ENCODE data around the gene ETS1. TPM values are rescaled to one million over a fixed set of nuclear protein-coding genes. Genes with fewer than 3 reads are reported as not detected.

Gene ETS1
- total RNA-seq, 1 donor from 2014 or later, result 0.54 TPM

GRCh38 chr11:128465946-128466705 lies 121.2 kb downstream of the ETS1 start:
- Histone ChIP-seq H4K20me1 (ENCODE audit: low read depth) (no peaks in the 10 kb centered on the region), H3K4me1 (peaks cover 9% of the 10 kb centered on the region), H3K4me3 (no peak overlapping the region), H3K79me2 (ENCODE audit: low read depth) (no peaks in the 10 kb centered on the region), H3F3A (ENCODE audit: low read depth) (no peaks in the 10 kb centered on the region), H3K27ac (no peak overlapping the region), H3K9ac (no peak overlapping the region), H2AFZ (replicated peaks) (no peak overlapping the region), H3K4me2 (no peak overlapping the region), H3K9me3 (ENCODE audit: low read depth) (no peaks in the 10 kb centered on the region), H3K36me3 (no peaks in the 10 kb centered on the region), H3K27me3 (no peaks in the 10 kb centered on the region)
- H3K36me3 Mint-ChIP-seq, result peaks cover 4% of the 10 kb centered on the region
- no peak overlapping the region for H3K27ac Mint-ChIP-seq
- H3K4me3 Mint-ChIP-seq, result no peak overlapping the region
- peaks cover 13% of the 10 kb centered on the region for H3K4me1 Mint-ChIP-seq
- no peak for DNase-seq (ENCODE audit: low spot score)
- no peaks in the 10 kb centered on the region for H3K9me3 Mint-ChIP-seq
- H3K27me3 Mint-ChIP-seq (ENCODE audit: insufficient read depth, low read depth), result no peaks in the 10 kb centered on the region
- no peak for TF ChIP-seq EZH2 (IDR thresholded peaks at IDR 0.05)
- TF ChIP-seq CTCF (IDR thresholded peaks at IDR 0.05), result no peak
- no peak for TF ChIP-seq EZH2phosphoT487 (IDR thresholded peaks at IDR 0.05)

DNA sequence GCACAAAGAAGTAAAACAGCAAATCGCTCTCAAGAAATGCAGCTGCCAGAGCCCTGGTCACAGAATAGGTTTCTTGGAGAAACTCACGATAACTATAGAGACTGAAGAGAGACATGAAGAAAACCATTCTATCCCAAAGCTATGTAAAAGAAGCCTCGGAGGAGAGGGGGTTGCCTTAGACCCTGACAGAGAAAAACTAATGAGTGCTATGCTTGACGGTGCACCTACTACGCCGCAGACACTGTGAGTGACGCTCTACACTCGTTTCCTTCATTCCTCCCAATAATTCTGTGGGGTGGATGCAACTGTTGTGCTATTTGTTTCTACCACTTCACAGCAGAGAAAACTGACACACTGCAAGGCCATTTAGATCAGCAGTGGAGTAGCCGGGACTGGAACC lies 121.8 kb downstream of the ETS1 start:
- Mint-ChIP-seq H3K36me3 (peaks cover 4% of the 10 kb centered on the region), H3K4me1 (peaks cover 13% of the 10 kb centered on the region), H3K4me3 (no peak overlapping the region), H3K27ac (no peak overlapping the region), H3K9me3 (no peaks in the 10 kb centered on the region), H3K27me3 (ENCODE audit: insufficient read depth, low read depth) (no peaks in the 10 kb centered on the region)
- no peaks in the 10 kb centered on the region for H3K27me3 ChIP-seq
- H3K9ac ChIP-seq, result no peak overlapping the region
- no peaks in the 10 kb centered on the region for H3F3A ChIP-seq (ENCODE audit: low read depth)
- H3K27ac ChIP-seq, result no peak overlapping the region
- H4K20me1 ChIP-seq (ENCODE audit: low read depth), result no peaks in the 10 kb centered on the region
- no peak for DNase-seq (ENCODE audit: low spot score)
- H2AFZ ChIP-seq (replicated peaks), result no peak overlapping the region
- H3K4me1 ChIP-seq, result peaks cover 9% of the 10 kb centered on the region
- no peak for TF ChIP-seq CTCF (IDR thresholded peaks at IDR 0.05)
- no peak for TF ChIP-seq EZH2 (IDR thresholded peaks at IDR 0.05)
- no peak for TF ChIP-seq EZH2phosphoT487 (IDR thresholded peaks at IDR 0.05)
- H3K9me3 ChIP-seq (ENCODE audit: low read depth), result no peaks in the 10 kb centered on the region
- no peak overlapping the region for H3K4me2 ChIP-seq
- no peaks in the 10 kb centered on the region for H3K79me2 ChIP-seq (ENCODE audit: low read depth)
- H3K4me3 ChIP-seq, result no peak overlapping the region
- no peaks in the 10 kb centered on the region for H3K36me3 ChIP-seq

DNA sequence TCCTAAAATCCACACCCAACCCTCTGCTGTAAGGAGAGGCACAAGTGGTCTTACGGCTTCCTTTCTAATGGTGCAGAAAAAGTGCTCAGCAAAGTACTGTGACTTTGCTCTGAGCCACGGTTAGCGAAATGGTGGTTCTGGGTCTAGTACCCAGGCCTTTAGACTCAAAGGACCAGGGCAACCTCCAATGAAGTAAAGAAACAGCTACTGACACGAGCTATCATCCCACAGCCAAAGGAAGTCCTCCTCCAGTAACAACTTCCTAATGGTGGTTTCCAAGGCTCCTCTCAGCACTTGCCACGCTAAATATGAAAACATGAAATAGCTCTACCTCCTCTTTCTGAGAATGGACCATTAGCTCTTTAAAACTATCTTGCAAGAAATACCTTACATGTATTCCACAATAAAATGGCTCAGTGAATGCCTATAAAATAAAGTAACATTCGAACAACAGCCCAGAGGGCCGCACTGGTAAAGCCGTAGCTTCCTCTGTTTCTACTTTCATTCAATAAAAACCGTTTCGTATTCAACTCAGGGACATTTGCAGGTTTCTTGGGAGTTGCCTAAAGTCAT lies 122.4 kb downstream of the ETS1 start:
- H3K27me3 ChIP-seq, result no peaks in the 10 kb centered on the region
- no peak overlapping the region for H3K27ac Mint-ChIP-seq

More for the DNA sequence above, 122.4 kb downstream of the ETS1 start:
- Mint-ChIP-seq H3K36me3 (peaks cover 4% of the 10 kb centered on the region), H3K27me3 (ENCODE audit: insufficient read depth, low read depth) (no peaks in the 10 kb centered on the region), H3K4me1 (peaks cover 13% of the 10 kb centered on the region), H3K4me3 (no peak overlapping the region), H3K9me3 (no peaks in the 10 kb centered on the region)
- no peak for DNase-seq (ENCODE audit: low spot score)
- H3K9me3 ChIP-seq (ENCODE audit: low read depth), result no peaks in the 10 kb centered on the region
- no peaks in the 10 kb centered on the region for H3K36me3 ChIP-seq
- no peaks in the 10 kb centered on the region for H3F3A ChIP-seq (ENCODE audit: low read depth)
- H2AFZ ChIP-seq (replicated peaks), result no peak overlapping the region
- no peak overlapping the region for H3K27ac ChIP-seq
- no peaks in the 10 kb centered on the region for H3K79me2 ChIP-seq (ENCODE audit: low read depth)
- no peak overlapping the region for H3K4me2 ChIP-seq
- TF ChIP-seq EZH2phosphoT487 (IDR thresholded peaks at IDR 0.05), result no peak
- TF ChIP-seq EZH2 (IDR thresholded peaks at IDR 0.05), result no peak
- TF ChIP-seq CTCF (IDR thresholded peaks at IDR 0.05), result no peak
- no peak overlapping the region for H3K9ac ChIP-seq
- H4K20me1 ChIP-seq (ENCODE audit: low read depth), result no peaks in the 10 kb centered on the region
- no peak overlapping the region for H3K4me3 ChIP-seq
- peaks cover 9% of the 10 kb centered on the region for H3K4me1 ChIP-seq
